WERI-Rb-1 (cell line): ENCODE data around the gene DDO.

ENCODE experiments used
- DNase-seq: peaks from one replicate; pipeline ENCODE4 v3.0.0-alpha.2; 2020
- H3K27ac ChIP-seq: fragments of 250-450 bp; sonication (Bioruptor Pico); 2 replicates; pipeline ENCODE4 v1.5.1; 2020; ENCODE audit warnings: mild to moderate bottlenecking, moderate library complexity
- H3K27me3 ChIP-seq: fragments of 250-450 bp; sonication (Bioruptor Pico); 2 replicates; pipeline ENCODE4 v1.5.1; 2021; ENCODE audit warnings: mild to moderate bottlenecking, low read depth, moderate library complexity; ENCODE audit not compliant: insufficient read depth, severe bottlenecking
- H3K36me3 ChIP-seq: fragments of 250-450 bp; sonication (Bioruptor Pico); 2 replicates; pipeline ENCODE4 v1.5.1; 2020; ENCODE audit warnings: mild to moderate bottlenecking, moderate library complexity
- H3K4me3 ChIP-seq: 2 replicates; pipeline ENCODE4 v1.5.1; 2011; ENCODE audit warnings: low read depth, mild to moderate bottlenecking, control low read depth, low read length
- H3K9me3 ChIP-seq: fragments of 250-450 bp; sonication (Bioruptor Pico); 2 replicates; pipeline ENCODE4 v1.5.1; 2021; ENCODE audit warnings: mild to moderate bottlenecking, moderate library complexity; ENCODE audit not compliant: severe bottlenecking
- TF ChIP-seq, protein P1 (sequence below): IDR thresholded peaks from 2 replicates; pipeline ENCODE4 v1.5.1; 2011; ENCODE audit warnings: low read depth, mild to moderate bottlenecking, control low read depth, inconsistent platforms, low read length

The DDO gene

DNA sequence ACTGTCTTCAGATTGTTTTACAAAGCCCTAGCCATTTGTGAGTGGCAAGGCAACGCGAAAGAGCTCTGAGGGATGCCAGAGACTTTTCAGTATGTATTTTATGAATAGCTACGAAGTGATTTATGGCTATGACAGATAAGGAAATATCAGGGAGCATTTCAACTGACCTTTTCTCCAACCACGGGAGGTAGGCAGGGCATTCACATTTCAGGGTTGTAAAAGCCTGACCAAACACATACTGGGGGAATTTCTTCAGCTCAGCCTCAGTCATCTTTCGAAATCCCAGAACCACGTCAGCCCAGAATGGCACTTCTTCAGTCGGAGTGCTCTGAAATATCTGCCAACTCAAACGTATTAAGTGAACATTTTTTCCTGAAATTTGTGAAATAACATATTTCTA lies 10.8 kb downstream of the DDO start:
- Histone ChIP-seq H3K27me3 (no peaks in the 10 kb centered on the region), H3K27ac (no peak overlapping the region), H3K9me3 (no peaks in the 10 kb centered on the region), H3K36me3 (no peaks in the 10 kb centered on the region), H3K4me3 (no peak overlapping the region)
- DNase-seq, result no peak
- TF ChIP-seq, protein P1, sequence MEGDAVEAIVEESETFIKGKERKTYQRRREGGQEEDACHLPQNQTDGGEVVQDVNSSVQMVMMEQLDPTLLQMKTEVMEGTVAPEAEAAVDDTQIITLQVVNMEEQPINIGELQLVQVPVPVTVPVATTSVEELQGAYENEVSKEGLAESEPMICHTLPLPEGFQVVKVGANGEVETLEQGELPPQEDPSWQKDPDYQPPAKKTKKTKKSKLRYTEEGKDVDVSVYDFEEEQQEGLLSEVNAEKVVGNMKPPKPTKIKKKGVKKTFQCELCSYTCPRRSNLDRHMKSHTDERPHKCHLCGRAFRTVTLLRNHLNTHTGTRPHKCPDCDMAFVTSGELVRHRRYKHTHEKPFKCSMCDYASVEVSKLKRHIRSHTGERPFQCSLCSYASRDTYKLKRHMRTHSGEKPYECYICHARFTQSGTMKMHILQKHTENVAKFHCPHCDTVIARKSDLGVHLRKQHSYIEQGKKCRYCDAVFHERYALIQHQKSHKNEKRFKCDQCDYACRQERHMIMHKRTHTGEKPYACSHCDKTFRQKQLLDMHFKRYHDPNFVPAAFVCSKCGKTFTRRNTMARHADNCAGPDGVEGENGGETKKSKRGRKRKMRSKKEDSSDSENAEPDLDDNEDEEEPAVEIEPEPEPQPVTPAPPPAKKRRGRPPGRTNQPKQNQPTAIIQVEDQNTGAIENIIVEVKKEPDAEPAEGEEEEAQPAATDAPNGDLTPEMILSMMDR, result no peak

DNA sequence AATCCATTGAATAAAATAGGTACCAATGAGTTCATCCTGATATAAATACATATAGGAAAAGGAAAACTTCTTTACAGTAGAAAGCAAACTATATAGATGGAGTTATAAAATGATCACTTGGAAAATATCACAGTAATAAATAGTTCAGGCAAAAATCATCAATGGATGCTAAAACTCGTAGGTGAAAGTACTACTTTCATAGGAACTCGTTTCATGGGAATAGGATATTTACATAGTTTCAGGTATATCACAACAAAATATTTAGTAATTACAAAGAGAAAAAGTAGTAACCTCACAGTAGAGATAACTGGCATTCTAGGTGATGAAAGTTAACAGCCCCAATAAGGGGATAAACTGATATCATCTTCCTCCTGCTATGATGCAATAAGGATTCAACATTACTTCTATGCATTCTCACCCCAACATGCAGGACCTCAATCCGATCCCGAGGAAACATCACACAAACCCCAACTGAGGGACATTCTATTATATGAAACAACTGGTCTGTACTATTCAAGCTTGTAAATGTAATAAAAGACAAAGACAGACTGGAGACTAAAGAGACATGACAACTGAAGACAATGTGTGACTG lies 13.7 kb downstream of the DDO start:
- H3K27ac ChIP-seq, result no peak overlapping the region
- TF ChIP-seq, protein P1, result no peak
- H3K27me3 ChIP-seq, result no peaks in the 10 kb centered on the region
- DNase-seq, result no peak
- H3K4me3 ChIP-seq, result no peak overlapping the region
- H3K36me3 ChIP-seq, result no peaks in the 10 kb centered on the region
- no peaks in the 10 kb centered on the region for H3K9me3 ChIP-seq

DNA sequence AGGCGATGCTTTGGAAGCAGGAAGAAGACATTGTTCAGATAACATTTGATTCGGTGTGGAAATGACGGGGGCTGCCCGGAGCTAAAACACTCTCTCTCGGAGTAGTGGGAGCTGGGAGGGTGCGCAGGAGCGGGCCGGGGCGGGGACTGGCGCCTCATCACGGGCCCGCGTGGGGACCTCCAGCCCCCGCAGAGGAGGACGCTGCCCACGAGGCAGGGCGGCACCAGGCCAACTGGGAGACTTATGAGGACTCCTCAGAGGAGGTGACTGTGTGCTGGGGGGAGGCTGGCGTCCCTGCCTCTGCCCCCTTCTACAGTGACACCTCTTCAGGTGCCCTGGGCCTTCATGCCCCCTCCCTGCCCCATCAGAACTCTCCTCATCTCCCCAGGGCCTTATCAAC lies 15.2 kb downstream of the DDO start:
- no peak overlapping the region for H3K4me3 ChIP-seq
- TF ChIP-seq, protein P1, result no peak
- no peaks in the 10 kb centered on the region for H3K27me3 ChIP-seq
- DNase-seq, result no peak
- no peak overlapping the region for H3K27ac ChIP-seq
- H3K36me3 ChIP-seq, result no peaks in the 10 kb centered on the region
- no peaks in the 10 kb centered on the region for H3K9me3 ChIP-seq

DNA sequence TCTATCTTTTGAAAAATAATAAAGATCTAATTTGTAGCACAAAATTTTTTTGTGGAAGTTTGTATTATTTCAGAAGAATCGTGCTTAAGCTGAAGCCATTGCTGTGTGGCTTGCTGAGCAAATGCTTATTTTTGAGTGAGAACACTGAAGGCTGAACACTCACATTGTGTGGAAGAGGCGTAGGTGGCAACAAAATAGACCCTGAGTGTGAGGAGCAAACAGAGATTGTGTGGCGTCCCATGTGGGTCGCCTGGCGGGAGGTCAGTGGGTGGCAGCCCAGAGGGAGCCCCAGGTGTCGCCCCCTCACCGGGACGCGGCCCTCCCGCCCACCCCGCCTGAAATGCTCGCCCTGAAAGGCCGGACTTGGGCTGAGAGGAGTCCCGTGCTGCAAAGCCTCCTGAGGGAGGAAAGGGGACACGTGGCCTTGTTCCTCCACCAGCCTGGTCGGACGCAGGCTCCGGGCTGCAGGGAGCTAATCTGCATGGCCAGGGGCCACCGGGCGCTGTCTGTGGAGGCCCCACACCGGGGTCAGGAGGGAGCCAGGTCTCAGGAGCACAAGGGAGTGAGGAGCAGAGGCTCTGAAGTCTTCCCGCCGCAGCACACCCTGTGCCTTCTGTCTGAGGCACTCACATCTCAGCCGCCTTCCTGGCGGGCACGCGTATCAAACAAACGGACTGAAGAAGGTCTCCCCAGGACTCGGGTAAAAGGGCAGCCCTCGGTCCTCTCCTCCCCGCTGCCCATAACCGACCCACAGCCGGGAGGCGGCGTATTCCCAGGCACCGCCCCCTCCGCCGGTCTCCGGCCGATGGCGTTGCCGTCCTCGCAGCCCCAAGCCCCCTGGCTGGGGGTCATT lies 15.9 kb downstream of the DDO start:
- no peak overlapping the region for H3K27ac ChIP-seq
- no peaks in the 10 kb centered on the region for H3K36me3 ChIP-seq
- H3K9me3 ChIP-seq, result no peaks in the 10 kb centered on the region
- TF ChIP-seq, protein P1, result no peak
- H3K27me3 ChIP-seq, result no peaks in the 10 kb centered on the region
- H3K4me3 ChIP-seq, result no peak overlapping the region
- no peak for DNase-seq

DNA sequence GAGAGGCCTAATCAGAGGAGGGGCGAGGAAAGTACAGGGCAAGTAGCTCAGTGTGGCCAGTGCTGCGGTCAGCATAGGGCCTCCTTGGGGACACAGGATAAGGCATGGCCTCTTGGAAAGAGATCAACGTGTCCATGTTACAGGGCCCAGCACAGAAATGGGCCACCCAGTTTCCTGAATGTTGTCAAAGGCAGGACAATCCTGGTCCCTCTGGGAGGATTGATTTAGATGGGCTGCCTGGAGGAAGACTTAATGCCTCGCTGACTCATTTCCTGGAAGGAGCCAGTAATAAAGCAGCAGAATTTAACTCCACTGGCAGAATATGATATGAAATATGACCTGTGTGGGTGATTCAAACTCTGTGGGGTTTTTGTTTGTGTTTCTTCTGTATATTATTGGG lies 16.6 kb downstream of the DDO start:
- TF ChIP-seq, protein P1, result no peak
- H3K4me3 ChIP-seq, result no peak overlapping the region
- H3K27me3 ChIP-seq, result no peaks in the 10 kb centered on the region
- no peak for DNase-seq
- no peaks in the 10 kb centered on the region for H3K9me3 ChIP-seq
- no peaks in the 10 kb centered on the region for H3K36me3 ChIP-seq
- no peak overlapping the region for H3K27ac ChIP-seq

DNA sequence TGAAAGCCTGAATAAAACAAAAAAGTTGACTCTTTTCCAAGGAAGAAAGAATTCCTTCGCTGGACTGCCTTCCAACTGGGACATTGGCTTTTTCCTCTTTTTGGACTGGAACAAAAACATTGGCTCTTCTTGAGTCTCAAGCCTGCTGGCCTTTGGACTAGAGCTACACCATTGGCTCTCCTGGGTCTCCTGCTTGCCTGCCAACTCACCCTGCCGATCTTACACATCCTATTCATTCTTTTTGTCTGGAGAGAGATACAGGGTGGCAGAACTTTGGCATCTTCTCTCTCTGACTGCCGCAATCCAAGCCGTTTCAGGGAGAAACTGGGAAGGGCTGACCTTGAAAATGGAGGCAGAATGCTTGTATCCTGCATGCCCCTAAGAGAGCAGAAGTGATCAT lies 20.2 kb downstream of the DDO start:
- Histone ChIP-seq H3K4me3 (no peak overlapping the region), H3K9me3 (no peaks in the 10 kb centered on the region), H3K27me3 (no peaks in the 10 kb centered on the region), H3K27ac (no peak overlapping the region), H3K36me3 (no peaks in the 10 kb centered on the region)
- no peak for DNase-seq
- TF ChIP-seq, protein P1, result no peak
